GM10266 (cell line): Measurements from ENCODE around the gene LMX1A.

Source experiments
- DNase-seq: peaks from one replicate; pipeline ENCODE4 v3.0.0; 2012; ENCODE audit errors: extremely low spot score
- TF ChIP-seq, protein P1 (sequence below): IDR thresholded peaks from 2 replicates; pipeline ENCODE4 v1.5.1; 2012; ENCODE audit warnings: mild to moderate bottlenecking, low read depth; ENCODE audit not compliant: control insufficient read depth, insufficient read depth; ENCODE audit errors: missing control alignments

LMX1A gene

DNA sequence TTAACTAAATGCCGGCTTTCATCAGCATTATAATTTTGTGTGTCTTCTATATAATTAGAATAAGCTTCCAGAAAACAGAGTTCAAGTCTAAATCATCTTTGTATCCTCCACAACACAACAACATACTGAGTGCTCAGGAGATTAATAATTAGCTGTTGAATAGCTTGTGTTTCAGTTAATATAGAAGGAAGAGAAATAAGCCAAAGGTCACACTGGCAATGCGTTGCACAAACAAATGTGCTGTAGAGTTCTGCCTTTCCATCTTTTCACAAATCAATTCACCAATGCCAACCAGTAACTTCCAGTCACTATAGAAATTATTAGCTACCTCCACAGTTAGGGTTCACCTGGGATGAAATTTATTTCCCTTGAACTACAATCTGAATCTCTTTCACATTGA lies 132.0 kb downstream of the LMX1A start:
- TF ChIP-seq, protein P1, sequence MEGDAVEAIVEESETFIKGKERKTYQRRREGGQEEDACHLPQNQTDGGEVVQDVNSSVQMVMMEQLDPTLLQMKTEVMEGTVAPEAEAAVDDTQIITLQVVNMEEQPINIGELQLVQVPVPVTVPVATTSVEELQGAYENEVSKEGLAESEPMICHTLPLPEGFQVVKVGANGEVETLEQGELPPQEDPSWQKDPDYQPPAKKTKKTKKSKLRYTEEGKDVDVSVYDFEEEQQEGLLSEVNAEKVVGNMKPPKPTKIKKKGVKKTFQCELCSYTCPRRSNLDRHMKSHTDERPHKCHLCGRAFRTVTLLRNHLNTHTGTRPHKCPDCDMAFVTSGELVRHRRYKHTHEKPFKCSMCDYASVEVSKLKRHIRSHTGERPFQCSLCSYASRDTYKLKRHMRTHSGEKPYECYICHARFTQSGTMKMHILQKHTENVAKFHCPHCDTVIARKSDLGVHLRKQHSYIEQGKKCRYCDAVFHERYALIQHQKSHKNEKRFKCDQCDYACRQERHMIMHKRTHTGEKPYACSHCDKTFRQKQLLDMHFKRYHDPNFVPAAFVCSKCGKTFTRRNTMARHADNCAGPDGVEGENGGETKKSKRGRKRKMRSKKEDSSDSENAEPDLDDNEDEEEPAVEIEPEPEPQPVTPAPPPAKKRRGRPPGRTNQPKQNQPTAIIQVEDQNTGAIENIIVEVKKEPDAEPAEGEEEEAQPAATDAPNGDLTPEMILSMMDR = no peak
- DNase-seq = no peak

DNA sequence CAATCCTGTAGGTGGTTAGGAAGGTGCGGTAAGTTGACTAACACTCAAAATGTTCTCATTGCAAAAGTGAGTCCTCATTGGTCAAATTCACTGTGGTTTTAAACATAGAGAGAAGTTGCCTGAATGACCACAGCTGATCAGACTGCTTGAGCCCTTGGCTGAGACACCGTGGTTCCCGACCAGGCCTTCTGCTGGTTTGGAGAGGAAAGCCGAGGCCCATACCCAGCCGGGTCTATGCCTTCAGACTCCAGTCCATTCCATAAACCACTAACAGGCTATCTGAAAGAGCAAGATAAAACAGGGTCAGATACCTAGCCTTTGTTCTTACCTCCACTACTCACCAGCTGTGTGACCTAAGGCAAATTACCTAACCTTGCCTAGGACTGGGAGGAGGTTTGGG lies 133.9 kb downstream of the LMX1A start:
- TF ChIP-seq, protein P1 = no peak
- no peak for DNase-seq

DNA sequence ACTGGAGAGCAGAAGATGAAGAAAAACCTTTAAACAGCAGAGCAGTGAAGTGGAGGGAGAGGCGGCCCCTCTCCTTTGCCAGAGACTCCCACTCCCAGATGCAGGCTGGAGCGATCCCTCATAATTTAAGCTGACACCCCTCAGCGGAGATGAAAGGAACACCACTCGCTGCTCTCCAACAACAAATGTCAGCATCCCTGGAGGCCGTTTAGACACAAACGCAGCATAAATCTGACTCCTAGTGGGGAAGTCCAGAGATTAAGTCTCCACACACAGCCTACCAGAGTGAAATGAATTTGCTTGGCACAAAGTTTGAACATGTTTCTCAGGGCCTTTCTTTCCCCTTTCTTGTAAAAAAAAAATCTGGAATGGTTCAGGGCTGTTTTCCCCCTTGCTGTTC lies 137.8 kb downstream of the LMX1A start:
- TF ChIP-seq, protein P1 = no peak
- no peak for DNase-seq

DNA sequence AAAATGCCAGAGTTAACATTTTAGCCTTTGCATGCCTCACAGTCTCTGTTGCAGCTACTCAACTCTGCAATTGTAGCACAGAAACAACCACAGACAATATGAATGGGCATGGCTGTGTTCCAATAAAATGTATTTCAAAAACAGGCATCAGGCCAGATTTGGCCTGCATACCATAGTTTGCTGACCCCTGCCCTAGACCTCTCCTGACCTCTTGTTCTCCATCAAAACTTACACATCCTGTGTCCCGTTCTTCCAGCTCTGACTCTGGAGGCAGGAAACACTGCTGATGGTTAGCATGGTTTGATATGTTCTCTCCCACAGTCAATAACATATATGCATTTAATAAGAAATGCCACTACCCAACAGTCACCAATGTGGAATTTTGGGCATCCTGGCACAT lies 138.6 kb downstream of the LMX1A start:
- TF ChIP-seq, protein P1 = no peak
- DNase-seq = no peak

DNA sequence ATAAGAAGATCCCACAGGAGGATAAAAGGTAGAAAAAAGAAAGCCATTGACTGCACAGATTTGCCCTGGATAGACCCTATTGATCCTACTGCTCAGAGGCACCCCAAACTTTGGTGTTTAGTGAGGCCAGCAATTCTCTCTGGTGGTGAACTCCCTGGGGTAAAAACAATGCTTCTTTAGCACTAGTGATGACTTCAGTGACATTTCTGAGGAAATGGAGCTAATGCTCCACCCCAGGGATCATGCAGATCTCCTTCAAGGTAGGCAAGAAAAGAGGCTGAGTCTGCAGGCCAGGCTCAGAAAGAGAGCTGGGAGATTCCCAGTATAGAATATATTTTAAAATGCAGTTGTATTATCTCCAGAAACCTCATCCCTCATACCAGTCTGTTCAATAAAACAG lies 140.3 kb downstream of the LMX1A start:
- TF ChIP-seq, protein P1 = no peak
- no peak for DNase-seq

DNA sequence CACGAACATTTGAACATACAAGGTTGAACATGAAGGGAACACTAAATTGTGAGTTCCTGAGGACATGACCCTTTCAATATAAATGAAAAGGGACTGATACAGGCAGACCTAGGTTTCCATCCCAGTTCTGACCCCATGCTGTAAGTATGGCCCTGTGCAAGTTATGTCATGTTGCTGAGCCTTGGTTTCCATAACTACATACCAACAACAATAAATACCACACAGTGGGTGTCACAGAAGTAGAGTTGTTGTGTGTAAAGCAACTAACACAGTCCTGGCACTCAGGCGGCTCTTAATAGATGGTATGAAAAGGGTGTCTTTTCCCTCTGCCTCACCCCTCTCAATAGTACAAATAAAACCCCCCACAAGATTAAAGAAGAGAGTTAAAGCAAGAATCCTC lies 140.8 kb downstream of the LMX1A start:
- DNase-seq = no peak
- TF ChIP-seq, protein P1 = no peak

DNA sequence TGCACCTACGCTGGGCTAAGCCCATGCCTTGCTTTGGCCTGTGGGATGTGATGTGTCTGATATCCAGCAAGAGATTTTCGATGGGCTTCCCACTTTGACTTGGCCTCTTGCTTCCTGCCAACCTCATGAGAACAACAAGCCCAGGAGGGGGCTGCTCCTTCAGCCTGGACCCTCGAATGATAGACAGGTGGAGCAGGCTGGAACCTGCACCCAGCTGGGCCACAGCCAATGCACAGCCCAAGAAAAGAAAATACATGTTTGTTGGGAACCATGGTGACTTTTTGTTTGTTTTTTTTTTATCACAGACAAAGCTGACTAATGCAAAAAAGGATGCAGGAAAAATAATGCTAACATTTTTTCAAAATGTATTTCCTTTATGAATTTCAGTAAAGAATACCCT lies 144.3 kb downstream of the LMX1A start:
- TF ChIP-seq, protein P1 = no peak
- DNase-seq = no peak
